CD4-positive, alpha-beta T cell treated with Interferon gamma for 1 hour (primary cell): ENCODE measurements around the gene RGR.

Experiments used
- DNase-seq: peaks from one replicate; pipeline ENCODE4 v3.0.0-alpha.2; 2020

The RGR gene

GRCh38 chr10:84302223-84302622 lies 57.4 kb downstream of the RGR start:
- no peak for DNase-seq

- DNase-seq = no peak
These were observed 62.0 kb downstream of the RGR start for GRCh38 chr10:84306751-84307384.

GRCh38 chr10:84308021-84308420 lies 63.2 kb downstream of the RGR start:
- no peak for DNase-seq

GRCh38 chr10:84308481-84309304 lies 63.8 kb downstream of the RGR start:
- DNase-seq = peak; percentile 28
